Measurements from ENCODE around the gene CELF5.

DNA sequence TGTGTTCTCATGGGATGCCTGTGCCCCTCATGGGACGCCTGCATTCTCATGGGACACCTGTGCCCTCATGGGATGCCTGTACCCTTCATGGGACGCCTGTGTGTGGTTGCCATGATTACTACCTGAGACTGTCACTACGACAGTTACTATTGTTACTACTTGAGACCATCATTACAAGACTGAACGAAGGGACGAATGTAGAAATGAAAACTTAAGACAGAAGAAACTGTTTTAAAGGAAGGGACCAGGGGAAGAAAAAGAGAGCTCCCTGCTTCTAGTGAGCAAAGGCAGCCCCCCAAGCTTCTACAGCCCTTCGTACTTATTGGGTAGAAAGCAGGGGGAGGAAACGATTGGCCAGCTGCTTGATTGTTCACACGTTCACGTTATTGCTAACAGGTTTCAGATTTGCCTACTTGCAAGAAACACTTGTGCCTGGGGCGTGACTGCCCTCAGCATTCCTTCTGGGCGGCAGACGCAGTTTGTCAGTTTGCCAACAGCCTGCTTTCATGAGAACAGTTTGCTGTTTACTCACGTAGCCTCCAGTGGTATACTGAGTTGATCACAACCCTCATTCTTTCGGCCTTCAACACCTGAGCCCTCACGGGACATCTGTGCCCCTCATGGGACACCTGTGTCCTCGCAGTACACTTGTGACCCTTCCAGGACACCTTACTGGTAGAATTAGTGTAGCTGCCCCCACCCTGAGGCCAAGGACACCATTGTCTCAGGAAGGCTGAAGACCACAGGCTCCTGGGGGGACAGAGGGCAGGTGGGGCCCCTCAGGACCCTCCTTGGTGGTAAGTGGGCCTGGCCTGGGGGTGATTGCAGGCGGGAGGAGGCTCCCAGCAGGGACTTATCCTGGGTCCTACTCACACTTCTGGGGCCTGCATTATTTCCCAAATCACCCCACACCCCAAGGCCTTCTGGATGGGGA is 48.4 kb upstream of the CELF5 start:
- TF ChIP-seq, protein P1, sequence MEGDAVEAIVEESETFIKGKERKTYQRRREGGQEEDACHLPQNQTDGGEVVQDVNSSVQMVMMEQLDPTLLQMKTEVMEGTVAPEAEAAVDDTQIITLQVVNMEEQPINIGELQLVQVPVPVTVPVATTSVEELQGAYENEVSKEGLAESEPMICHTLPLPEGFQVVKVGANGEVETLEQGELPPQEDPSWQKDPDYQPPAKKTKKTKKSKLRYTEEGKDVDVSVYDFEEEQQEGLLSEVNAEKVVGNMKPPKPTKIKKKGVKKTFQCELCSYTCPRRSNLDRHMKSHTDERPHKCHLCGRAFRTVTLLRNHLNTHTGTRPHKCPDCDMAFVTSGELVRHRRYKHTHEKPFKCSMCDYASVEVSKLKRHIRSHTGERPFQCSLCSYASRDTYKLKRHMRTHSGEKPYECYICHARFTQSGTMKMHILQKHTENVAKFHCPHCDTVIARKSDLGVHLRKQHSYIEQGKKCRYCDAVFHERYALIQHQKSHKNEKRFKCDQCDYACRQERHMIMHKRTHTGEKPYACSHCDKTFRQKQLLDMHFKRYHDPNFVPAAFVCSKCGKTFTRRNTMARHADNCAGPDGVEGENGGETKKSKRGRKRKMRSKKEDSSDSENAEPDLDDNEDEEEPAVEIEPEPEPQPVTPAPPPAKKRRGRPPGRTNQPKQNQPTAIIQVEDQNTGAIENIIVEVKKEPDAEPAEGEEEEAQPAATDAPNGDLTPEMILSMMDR (IDR thresholded peaks at IDR 0.05) = no peak
- no peak for TF ChIP-seq ZFX (IDR thresholded peaks at IDR 0.05; ENCODE audit: borderline replicate concordance)

All from 22Rv1 (cell line).